Peyer's patch (tissue), 4 donors: ENCODE data around the gene GUCA2A. TPM values are rescaled to one million over a fixed set of nuclear protein-coding genes. Genes with fewer than 3 reads are reported as not detected.

Experiments
- DNase-seq, 3 donors: peaks; one replicate each; pipeline ENCODE4 v3.0.0-alpha.2; 2017 to 2019
- H3K27ac ChIP-seq, 4 donors: fragments of 200-600 bp; sonication (generic); one replicate each; pipeline ENCODE4 v1.5.1; 2016 to 2019
- H3K27me3 ChIP-seq, 2 donors: fragments of 200-600 bp; sonication (generic); one replicate each; pipeline ENCODE4 v1.5.1; 2019
- H3K36me3 ChIP-seq, 3 donors: fragments of 200-600 bp; sonication (generic); one replicate each; pipeline ENCODE4 v1.5.1; 2016 to 2019
- H3K4me1 ChIP-seq, 4 donors: fragments of 200-600 bp; sonication (generic); one replicate each; pipeline ENCODE4 v1.5.1; 2016 to 2019
- H3K4me3 ChIP-seq, 4 donors: fragments of 200-600 bp; sonication (generic); 1 replicate in 3 of 4; 2 replicates in 1 of 4; pipeline ENCODE4 v1.5.1; 2016 to 2019; ENCODE audit warnings: mild to moderate bottlenecking in 1 of 4
- H3K9me3 ChIP-seq, 4 donors: fragments of 200-600 bp; sonication (generic); one replicate each; pipeline ENCODE4 v1.5.1; 2016 to 2019; ENCODE audit warnings: mild to moderate bottlenecking in 1 of 4
- CTCF ChIP-seq, 6 experiments: fragments of 450-650 bp in 4 of 6; fragments of 200-600 bp in 2 of 6; sonication (generic) in 1 of 6; IDR thresholded peaks; one replicate each; pipeline ENCODE4 v1.5.1; 2017 to 2019; ENCODE audit warnings: antibody characterized with exemption in 6 of 6, mild to moderate bottlenecking in 3 of 6, moderate library complexity in 1 of 6
- POLR2A ChIP-seq, 2 donors: fragments of 450-650 bp; IDR thresholded peaks; one replicate each; pipeline ENCODE4 v1.5.1; 2017; ENCODE audit warnings: antibody characterized with exemption in 2 of 2, mild to moderate bottlenecking in 2 of 2, moderate library complexity in 2 of 2
- total RNA-seq, 4 donors: library from RNA; depleted of rRNA; stranded (reverse); fragments of >200 nt; gene quantifications; one replicate each; pipeline ENCODE4 v1.1.0, GENCODE V29; 2016

The GUCA2A gene
- total RNA-seq, 4 donors from 2014 or later = 27.2 to 4,654 (median 2,038) TPM

GRCh38 chr1:42114229-42114628 is 50.3 kb downstream of the GUCA2A start:
- TF ChIP-seq POLR2A (IDR thresholded peaks at IDR 0.05) (no peak), CTCF (IDR thresholded peaks at IDR 0.05) (no peak)
- DNase-seq = no peak

More at GRCh38 chr1:42114229-42114628, 50.3 kb downstream of the GUCA2A start:
- Histone ChIP-seq H3K27ac (no peak overlapping the region), H3K27me3 (no peaks in the 10 kb centered on the region), H3K9me3 (no peaks in the 10 kb centered on the region), H3K4me3 (no peak overlapping the region), H3K36me3 (no peaks in the 10 kb centered on the region), H3K4me1 (no peaks in the 10 kb centered on the region)

Other genes starting within 250 kb of the GUCA2A start
- gene HIVEP3, start 245.8 kb downstream of the GUCA2A start, total RNA-seq = 1 to 10 TPM; 4.6 to 8.3 (median 6.5) TPM
- gene GUCA2B, start 11.3 kb downstream of the GUCA2A start, total RNA-seq = 100 to 1,000 TPM in 3 of 4 donors, 10 to 100 TPM in 1; 35.5 to 708 (median 256) TPM
- 10 to 100 TPM; 42.9 to 68.5 (median 52.5) TPM for gene FOXJ3, start 170.5 kb upstream of the GUCA2A start, total RNA-seq
- gene RIMKLA, start 216.0 kb upstream of the GUCA2A start, total RNA-seq = 1 to 10 TPM in 2 of 4 donors, under 1 TPM in 2; 0.27 to 1.7 (median 1.0) TPM